GM21786 (cell line): ENCODE data around the gene RASAL2.
"Not testable (repeated sequence)": the region's sequence is repeated elsewhere in the genome, so short reads cannot be mapped to it uniquely, and the experiment has no call there.

Experiments
- ATAC-seq: cut with Tn5 transposase; IDR thresholded peaks from one replicate; pipeline ENCODE4 v1.9.1; 2021; ENCODE audit not compliant: unreplicated experiment

Gene RASAL2

GRCh38 chr1:178273707-178274410, 180.0 kb downstream of the RASAL2 start:
- ATAC-seq, result no peak

- no peak for ATAC-seq
Measured at GRCh38 chr1:178275049-178275448, 181.1 kb downstream of the RASAL2 start.

GRCh38 chr1:178275553-178275952, 181.6 kb downstream of the RASAL2 start:
- ATAC-seq, result no peak

GRCh38 chr1:178277793-178278530, 184.1 kb downstream of the RASAL2 start:
- no peak for ATAC-seq

GRCh38 chr1:178278916-178279686, 185.2 kb downstream of the RASAL2 start:
- no peak for ATAC-seq

GRCh38 chr1:178282949-178283367, 189.1 kb downstream of the RASAL2 start:
- ATAC-seq, result no peak

GRCh38 chr1:178283409-178283808, 189.5 kb downstream of the RASAL2 start:
- ATAC-seq, result no peak

- ATAC-seq, result no peak
Measured at GRCh38 chr1:178284058-178284457, 190.2 kb downstream of the RASAL2 start.

GRCh38 chr1:178291166-178291565, 197.3 kb downstream of the RASAL2 start:
- ATAC-seq, result no peak

GRCh38 chr1:178294654-178295053, 200.8 kb downstream of the RASAL2 start:
- no peak for ATAC-seq

- ATAC-seq, result no peak
Measured at GRCh38 chr1:178300352-178300699, 206.4 kb downstream of the RASAL2 start.

GRCh38 chr1:178301141-178301540, 207.2 kb downstream of the RASAL2 start:
- ATAC-seq, result no peak

GRCh38 chr1:178307264-178307663, 213.4 kb downstream of the RASAL2 start:
- ATAC-seq, result no peak

- no peak for ATAC-seq
Measured at GRCh38 chr1:178308438-178308837, 214.5 kb downstream of the RASAL2 start.

GRCh38 chr1:178310685-178311105, 216.8 kb downstream of the RASAL2 start:
- peak; percentile 86 for ATAC-seq

GRCh38 chr1:178311164-178311563, 217.3 kb downstream of the RASAL2 start:
- ATAC-seq, result no peak

- ATAC-seq, result not testable (repeated sequence)
Measured at GRCh38 chr1:178320280-178320982, 226.5 kb downstream of the RASAL2 start.

GRCh38 chr1:178323067-178323466, 229.2 kb downstream of the RASAL2 start:
- no peak for ATAC-seq

- no peak for ATAC-seq
Measured at GRCh38 chr1:178324003-178324402, 230.1 kb downstream of the RASAL2 start.

GRCh38 chr1:178328728-178329127, 234.8 kb downstream of the RASAL2 start:
- ATAC-seq, result no peak

GRCh38 chr1:178330153-178330552, 236.2 kb downstream of the RASAL2 start:
- ATAC-seq, result no peak
